NK-92 (cell line): Measurements from ENCODE around the gene MRPL28.
"Not testable (repeated sequence)": the region's sequence is repeated elsewhere in the genome, so short reads cannot be mapped to it uniquely, and the experiment has no call there.

ENCODE experiments used
- DNase-seq: peaks from one replicate; lab custom pipeline; 2025; ENCODE audit not compliant: unreplicated experiment; lab: John Stamatoyannopoulos, UW

Gene MRPL28

DNA sequence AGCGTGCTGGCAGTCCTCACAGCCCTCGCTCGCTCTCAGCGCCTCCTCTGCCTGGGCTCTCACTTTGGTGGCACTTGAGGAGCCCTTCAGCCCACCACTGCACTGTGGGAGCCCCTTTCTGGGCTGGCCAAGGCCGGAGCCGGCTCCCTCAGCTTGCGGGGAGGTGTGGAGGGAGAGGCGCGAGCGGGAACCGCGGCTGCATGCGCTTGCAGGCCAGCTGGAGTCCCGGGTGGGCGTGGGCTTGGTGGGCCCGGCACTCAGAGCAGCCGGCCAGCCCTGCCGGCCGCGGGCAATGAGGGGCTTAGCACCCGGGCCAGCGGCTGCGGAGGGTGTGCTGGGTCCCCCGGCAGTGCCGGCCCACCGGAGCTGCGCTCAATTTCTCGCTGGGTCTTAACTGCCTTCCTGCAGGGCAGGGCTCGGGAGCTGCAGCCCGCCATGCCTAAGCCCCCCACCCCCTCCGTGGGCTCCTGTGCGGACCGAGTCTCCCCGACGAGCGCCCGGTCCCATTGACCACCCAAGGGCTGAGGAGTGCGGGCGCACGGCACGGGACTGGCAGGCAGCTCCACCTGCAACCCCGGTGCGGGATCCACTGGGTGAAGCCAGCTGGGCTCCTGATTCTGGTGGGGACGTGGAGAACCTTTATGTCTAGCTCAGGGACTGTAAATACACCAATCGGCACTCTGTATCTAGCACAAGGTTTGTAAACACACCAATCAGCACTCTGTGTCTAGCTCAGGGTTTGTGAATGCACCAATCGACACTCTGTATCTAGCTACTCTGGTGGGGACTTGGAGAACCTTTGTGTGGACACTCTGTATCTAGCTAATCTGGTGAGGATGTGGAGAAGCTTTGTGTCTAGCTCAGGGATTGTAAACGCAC lies 29.0 kb downstream of the MRPL28 start:
- DNase-seq, result not testable (repeated sequence)

DNA sequence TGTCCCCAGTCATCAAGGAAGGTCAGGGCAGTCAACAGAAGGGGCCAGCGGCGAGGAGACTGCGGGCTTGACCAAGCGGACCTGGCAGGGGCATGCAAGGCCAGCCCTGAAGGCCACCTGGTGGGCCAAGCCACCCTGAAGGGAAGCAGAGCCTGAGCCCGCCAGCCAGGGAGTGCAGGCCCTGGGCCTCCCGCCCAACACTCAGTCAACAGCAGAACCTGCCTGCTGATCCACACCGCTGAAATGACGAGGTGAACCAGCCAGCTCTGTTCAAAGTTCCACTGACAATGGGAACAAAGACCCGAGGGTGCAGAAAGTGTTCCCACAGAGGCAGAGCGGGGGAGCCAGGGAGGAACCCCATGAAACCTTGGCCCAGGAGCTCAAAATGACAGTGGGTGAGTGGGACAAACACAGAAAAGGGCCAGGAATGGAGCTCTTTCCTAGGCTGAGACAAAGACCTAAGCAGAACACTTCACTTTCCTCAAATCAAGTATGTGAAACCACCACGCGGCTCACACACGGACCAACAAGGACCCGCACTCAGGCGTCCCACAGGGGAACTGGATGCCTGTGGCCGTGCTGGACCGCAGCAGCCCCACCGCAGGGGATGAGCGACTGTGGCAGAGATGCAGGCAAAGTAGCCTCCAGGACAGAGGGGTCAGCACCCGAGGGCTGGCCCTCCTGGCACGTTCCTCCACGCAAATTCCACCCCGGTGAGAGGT lies 29.8 kb downstream of the MRPL28 start:
- DNase-seq, result no peak

DNA sequence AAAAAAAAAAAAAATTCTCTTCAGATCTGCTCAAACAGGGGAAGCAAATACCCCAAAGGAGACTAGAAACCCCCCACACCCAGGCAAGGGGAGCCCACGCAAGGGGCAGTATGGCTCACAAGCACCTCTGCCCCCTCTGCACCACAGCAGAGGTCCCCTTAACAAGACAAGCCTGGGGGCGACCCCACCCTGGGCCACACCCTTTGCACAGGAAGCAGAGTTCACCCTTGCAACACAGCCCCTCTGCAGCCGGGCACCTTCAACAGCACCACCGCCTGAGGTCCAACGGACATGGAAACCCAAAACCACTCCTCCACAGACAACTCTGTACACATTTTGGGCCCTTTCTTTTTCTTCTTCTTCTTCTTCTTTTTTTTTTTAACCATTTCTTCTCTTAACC lies 30.7 kb downstream of the MRPL28 start:
- DNase-seq, result no peak

DNA sequence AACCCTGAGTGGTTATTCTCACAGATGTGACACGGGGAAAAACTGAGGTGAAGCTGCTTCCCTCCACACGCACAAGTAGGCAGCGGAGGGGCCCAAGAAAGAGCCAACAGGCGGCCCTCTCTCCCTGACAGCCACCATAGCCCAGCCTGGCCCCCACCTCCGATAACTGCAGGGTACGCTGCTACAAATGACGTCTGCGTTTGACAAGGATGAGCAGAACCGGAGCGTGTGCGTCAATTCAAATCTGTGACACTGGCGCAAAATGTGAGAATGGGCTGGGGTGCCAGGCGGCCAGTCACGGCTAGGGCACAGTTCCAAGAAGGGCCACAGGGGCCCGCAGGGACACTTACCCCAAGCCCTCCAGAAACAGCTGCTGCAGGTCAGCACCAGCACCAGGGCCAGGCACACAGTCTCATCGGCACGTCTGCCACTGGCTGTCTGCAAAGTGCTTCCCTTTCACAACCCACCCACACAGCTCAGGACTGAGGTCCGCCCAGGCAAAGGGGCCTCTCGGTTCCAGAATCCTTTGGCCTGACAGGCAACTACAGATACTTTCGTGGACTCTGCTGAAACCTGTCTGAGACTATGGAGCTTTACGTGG lies 32.3 kb downstream of the MRPL28 start:
- DNase-seq, result no peak

DNA sequence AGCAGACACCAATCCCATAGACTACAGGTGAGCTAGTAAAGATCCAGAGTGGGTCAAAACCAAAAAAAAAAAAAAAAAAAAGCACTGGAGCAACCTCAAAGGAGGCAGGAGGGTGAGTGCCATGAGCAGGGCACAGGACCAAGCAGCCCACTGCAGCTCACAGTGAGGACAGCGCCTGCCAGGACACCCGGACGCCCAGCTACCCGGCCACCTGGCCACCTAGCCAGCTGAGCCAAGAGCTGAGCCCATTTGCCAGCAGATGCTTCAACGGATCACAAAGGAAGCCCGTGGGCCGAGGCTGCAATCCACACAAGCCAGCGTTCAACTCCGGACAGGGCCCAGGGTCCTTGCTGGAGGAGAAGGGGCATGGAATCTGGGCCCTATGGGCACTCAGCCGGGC lies 32.9 kb downstream of the MRPL28 start:
- no peak for DNase-seq

DNA sequence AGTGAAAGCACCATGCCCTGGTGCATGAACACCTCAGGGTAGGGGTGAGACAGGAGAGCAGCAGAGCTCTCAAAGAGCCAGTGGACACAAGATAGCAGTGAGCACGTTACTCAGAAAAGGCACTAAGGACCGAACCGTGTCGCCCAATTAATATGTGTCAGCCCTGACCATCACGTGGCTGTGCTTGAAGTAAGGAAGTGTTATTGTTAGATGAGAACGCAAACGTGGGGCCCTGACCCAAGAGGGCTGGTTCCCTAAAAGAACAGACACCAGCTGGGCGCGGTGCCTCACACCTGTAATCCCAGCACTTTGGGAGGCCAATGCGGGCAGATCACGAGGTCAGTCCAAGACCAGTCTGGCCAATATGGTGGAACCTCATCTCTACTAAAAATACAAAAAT lies 34.1 kb downstream of the MRPL28 start:
- no peak for DNase-seq

DNA sequence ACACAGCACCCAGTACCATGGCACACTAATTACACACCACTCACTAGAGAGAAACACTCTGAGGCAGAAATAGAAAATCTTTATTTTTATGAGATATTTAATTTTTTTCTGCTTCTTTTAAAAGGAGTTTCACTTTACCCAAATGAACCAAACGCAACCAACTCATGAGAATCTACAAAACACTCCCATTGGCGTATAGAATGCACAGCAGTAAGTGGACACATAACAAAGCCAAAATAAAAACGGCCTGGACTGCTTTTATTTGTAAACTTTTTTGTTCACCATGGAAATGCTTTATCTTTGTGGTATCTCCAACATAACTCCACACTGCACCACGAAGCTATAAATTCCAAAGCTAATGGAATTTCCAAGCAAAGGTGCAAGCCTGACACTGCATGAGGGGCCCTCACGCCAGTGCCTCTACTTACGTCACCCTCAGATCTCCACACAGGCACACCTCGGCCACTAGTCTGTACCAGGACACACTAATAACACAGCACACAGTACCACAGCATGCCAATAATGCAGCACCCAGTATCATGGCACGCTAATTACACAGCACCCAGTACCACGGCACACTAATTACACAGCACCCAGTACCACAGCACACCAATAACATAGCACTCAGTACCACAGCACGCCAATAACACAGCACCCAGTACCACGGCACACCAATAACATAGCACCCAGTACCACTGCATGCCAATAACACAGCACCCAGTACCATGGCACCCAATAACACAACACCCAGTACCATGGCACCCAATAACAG lies 35.3 kb downstream of the MRPL28 start:
- DNase-seq, result not testable (repeated sequence)

DNA sequence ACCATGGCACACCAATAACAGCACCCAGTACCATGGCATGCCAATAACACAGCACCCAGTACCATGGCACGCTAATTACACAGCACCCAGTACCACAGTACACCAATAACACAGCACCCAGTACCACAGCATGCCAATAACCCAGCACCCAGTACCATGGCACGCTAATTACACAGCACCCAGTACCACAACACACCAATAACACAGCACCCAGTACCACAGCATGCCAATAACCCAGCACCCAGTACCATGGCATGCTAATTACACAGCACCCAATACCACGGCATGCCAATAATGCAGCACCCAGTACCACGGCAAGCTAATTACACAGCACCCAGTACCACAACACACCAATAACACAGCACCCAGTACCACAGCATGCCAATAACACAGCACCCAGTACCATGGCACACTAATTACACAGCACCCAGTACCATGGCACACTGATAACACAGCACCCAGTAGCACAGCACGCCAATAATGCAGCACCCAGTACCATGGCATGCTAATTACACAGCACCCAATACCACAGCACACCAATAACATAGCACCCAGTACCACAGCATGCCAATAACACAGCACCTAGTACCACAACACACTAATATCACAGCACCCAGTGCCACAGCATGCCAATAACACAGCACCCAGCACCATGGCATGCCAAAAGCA lies 36.0 kb downstream of the MRPL28 start:
- not testable (repeated sequence) for DNase-seq

DNA sequence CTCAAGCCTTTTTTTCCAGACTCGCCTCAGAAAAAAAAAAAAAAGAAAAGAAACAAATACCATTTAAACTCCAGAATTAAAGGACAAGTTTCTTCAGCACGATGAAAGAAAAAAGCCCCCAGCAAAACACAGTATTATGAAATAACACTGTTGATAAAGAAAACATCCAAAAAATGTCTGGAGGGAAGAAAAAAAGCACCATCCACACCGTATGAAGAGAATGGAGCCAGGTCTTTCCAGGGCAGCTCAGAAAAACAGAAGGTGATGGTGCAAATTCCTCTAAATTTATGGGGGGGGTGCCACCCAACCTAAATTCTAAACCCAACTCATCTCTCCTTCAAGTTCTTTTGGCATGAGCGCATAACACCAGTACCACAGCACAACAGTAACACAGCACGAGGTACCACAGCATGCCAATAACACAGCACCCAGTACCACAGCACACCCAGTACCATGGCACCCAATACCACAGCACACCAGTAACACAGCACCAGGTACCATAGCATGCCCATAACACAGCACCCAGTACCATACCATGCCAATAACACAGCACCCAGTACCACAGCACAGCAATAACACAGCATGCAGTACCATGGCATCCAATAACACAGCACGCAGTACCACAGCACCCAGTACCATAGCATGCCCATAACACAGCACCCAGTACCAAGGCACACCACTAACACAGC lies 36.8 kb downstream of the MRPL28 start:
- no peak for DNase-seq

DNA sequence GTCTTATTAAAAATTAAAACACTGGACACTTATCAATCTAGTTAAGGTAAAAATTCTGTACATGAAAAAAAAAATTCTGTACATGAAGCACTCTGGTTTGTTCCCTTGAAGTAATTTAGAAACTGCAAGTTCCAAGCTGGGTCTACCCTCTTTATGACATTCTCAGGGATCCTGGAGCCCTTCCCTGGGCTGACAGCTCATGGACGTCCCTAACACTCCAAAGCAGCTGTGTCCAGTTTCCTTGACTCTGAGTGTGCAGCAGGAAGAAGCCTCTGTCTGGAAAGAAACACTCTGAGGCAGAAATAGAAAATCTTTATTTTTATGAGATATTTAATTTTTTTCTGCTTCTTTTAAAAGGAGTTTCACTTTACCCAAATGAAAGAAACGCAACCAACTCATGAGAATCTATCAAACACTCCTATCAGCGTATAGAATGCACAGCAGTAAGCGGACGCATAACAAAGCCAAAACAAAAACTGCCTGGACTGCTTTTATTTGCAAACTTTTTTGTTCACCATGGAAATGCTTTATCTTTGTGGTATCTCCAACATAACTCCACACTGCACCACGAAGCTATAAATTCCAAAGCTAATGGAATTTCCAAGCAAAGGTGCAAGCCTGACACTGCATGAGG lies 39.0 kb downstream of the MRPL28 start:
- not testable (repeated sequence) for DNase-seq

DNA sequence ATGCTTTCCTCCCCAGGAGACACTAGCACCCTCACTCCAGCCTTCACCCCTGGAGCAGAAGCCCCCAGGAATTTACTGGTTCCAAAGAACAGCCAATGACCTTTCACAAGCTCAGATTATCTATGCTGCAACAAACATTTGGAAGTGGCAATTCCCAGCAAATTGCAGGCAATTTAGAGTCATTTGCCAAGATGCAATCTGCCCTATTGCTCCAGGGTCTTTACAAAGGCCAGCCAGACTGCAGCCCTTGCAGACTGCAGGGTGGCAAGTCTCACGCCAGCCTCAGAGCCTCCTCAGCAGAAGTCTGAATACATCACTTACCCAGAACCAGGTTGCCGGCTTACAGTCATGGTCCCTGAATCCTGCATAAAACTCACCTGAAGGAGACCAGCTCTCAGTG lies 39.6 kb downstream of the MRPL28 start:
- no peak for DNase-seq

DNA sequence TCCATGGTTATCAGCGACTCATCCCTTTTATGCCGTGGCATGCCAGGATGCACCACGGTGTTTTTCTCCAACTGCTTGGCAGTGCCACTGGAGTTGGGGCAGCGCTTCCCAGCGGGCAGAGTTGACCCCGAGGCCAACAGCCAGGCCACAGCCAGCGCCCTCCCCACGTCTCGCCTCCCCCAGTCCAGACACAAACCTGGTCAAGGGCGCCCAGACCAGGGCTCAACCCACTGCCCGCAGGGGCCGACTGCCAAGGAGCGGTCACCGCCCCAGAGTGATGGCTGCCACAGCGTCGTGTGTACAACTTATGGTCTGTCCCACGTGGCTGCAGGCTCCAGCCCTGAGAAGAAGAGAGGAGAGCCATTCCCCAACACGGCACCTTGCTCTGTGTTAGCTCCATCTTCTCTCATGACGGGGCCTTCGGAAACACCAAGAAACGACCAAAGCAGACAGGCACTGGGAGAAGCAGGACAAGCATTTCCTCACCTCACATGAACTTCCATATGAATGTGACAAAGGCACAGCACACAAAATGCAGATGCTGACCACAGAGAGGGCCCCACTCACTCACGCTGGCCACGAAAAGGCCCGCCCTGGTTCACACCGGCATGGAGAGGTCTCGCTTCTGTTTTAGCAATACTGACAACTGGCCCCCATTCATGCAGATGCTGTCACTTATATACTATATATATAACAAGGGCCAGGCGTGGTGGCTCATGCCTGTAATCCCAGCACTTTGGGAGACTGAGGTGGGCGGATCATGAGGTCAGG lies 44.8 kb downstream of the MRPL28 start:
- DNase-seq, result no peak

DNA sequence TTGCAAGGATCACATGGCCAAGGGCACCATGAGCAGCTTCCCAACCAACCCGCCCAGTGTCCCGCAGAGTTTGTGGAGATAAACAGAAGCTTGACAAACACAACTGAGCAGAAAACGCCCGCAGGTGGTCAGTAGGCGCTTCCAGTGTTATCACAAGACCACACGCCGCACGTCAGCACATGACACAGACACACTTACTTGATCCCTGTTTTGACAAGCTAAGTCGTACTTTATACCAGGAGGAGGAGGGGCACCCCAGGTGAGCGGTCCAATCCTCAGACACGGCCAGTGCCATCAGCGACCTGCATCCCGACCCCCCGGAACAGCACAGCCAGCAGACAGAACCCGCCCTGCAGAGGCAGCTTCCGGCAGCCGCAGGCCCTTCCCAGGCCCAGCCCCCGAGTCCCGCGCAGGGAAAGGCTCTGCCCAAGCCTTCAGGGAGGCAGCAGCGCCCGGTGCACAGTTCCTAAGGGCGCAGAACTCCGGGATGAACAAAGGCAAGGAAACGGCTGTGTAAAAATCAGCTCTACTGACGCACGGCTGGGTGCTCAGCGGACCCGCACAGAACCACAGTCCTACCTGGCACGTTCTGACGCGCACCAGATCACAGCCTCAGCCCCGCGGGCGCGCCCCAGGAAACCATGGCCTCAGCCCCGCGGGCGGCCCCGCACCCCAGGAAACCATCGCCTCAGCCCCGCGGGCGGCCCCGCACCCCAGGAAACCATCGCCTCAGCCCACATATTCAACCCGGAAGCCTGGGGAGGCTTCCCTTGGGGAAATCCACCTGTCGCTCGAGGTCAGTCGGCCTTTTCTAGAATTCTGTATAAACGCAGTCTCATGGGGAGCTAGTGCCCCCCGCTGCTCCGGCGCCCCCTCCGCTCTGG lies 45.6 kb downstream of the MRPL28 start:
- no peak for DNase-seq

DNA sequence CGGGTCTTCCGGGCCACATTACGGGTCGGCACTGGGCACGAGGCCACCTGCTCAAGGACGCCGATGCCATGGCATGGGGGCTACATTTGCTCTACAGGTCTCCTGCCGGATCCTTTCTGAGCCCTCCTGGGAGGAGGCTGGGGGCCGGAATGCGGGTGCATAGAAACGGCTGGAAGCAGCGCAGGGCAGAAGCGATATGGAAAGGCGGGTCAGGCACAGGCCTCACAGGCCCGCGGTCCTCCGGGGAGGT lies 46.2 kb downstream of the MRPL28 start:
- no peak for DNase-seq

DNA sequence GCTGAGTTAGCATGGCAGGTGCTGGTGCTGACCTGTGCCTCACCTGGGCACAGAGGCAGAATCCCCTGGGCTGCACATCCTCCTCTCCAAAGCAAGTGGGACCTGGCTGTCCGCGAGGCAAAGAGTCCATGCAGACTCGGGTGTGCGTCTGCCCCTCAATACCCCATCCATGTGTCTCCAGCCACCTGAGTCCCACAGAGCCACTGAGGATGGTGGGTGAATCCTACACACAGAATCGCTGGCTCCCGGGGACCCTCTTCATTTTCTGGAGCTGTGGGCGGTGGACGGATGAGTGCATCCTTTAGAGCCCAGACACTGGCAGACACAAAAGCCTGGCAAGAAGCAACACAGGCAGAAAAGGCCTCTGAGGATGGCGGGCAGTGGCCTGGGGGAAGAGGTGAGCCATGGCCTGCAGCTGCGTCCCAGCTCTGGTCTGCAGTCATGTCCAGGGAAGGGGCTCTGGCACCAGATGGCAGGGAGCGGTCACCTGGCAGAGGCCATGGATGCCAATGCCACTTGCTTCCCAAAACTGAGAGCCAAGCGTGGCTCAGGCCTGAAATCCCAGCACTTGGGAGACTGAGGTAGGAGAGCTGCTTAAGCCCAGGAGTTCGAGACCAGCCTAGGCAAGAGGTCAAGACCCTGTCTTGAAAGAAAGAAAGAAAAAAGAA lies 47.7 kb downstream of the MRPL28 start:
- DNase-seq, result no peak

DNA sequence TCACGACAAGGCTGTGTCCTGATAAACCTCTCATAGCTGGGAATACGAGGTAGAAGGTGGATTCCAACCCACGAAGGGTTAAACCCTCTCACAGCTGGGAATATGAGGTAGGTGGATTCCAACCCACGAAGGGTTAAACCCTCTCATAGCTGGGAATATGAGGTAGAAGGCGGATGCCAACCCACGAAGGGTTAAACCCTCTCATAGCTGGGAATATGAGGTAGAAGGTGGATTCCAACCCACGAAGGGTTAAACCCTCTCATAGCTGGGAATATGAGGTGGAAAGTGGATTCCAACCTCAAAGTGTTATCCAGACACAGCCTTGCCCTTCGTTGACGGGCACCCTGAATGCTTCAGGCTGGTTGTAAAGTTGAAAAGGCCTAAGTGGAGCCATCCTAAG lies 48.8 kb downstream of the MRPL28 start:
- DNase-seq, result no peak

DNA sequence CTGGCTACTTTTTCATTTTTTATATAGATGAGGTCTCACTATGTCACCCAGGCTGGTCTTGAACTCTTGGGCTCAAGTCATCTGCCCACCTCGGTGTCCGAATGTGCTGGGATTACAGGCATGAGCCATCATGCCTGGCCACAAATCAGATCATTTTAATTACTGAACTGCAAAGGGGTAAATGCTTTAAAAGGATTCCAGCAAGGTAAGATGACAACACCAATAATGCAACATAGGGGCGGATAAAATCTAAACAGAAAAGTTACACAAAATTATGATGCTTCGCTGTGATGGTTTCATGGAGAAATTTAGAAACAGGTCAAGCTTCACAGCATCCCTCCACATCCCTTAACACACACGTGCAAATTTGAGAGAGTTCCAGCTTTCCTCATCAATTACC lies 50.1 kb downstream of the MRPL28 start:
- DNase-seq, result no peak

DNA sequence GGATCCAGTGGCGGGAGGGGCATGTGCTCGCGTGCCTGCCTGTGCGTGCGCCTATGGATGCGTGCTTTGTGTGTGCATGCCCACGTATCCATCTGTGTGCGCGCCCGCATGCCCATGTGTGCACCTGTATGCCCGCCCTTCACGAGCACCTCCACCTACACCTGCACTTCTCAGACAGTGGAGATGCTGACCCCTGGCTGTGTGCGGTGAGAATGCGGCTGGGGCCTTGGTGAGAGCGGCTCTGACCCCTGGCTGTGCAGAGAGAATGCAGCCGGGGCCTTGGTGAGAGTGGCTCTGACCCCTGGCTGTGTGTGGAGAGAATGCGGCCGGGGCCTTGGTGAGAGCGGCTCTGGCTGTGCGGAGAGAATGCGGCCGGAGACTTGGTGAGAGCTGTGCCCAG lies 51.7 kb downstream of the MRPL28 start:
- no peak for DNase-seq
